Measurements from ENCODE around the gene TBRG1. TPM values are rescaled to one million over a fixed set of nuclear protein-coding genes. Genes with fewer than 3 reads are reported as not detected.

The TBRG1 gene
- total RNA-seq, 1 experiment from 2014 or later, result 22.3 TPM

DNA sequence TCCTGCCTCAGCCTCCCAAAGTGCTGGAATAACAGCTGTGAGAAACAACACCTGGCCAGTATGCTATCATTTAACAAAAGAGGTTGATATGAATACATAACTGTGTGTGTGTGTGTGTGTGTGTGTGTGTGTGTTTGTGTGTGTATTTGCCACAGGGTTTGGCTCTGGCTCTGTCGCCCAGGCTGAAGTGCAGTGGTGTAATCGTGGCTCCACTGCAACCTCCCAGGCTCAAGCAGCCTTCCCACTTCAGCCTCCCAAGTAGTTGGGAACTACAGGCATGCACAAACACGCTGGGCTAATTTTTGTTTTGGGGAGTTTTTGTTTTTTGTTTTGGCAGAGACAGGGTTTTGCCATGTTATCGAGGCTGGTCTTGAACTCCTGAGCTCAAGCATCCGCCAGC is 55.8 kb downstream of the TBRG1 start:
- CTCF ChIA-PET, result no interaction called here
- Histone ChIP-seq H4K20me1 (ENCODE audit: insufficient read depth) (no peaks in the 10 kb centered on the region), H3K27me3 (ENCODE audit: insufficient read depth, low read depth) (no peaks in the 10 kb centered on the region), H3K4me2 (no peak overlapping the region), H3K9me2 (ENCODE audit: insufficient read depth) (no peaks in the 10 kb centered on the region), H3K4me3 (no peak overlapping the region), H3K36me3 (ENCODE audit: low read depth) (no peaks in the 10 kb centered on the region), H2AFZ (no peak overlapping the region), H3K79me2 (ENCODE audit: low read depth) (no peaks in the 10 kb centered on the region), H3K9me3 (ENCODE audit: insufficient read depth, low read depth) (0 out of 2 replicates have a peak, but pooled peaks cover 4% of the 10 kb centered on the region), H3K27ac (no peak overlapping the region), H3K4me1 (replicated peaks; ENCODE audit: insufficient read depth) (peaks cover 10% of the 10 kb centered on the region), H3F3A (ENCODE audit: insufficient read depth, low read depth) (no peaks in the 10 kb centered on the region)
- POLR2A ChIA-PET (ENCODE audit: unreplicated experiment), result no interaction called here
- intact Hi-C loops (cut with micrococcal nuclease; ENCODE audit: unreplicated experiment), result no loop called here
- TF ChIP-seq CTCF (conservative IDR thresholded peaks at IDR 0.05) (no peak), EZH2 (IDR thresholded peaks at IDR 0.05; ENCODE audit: low read depth) (no peak)
- DNase-seq, result no peak
- no TSS peak for BruUV-seq (replicated peaks)

- intact Hi-C loops (cut with micrococcal nuclease; ENCODE audit: unreplicated experiment), result no loop called here
- H3K9me2 ChIP-seq (ENCODE audit: insufficient read depth), result no peaks in the 10 kb centered on the region
- H3K4me3 ChIP-seq, result no peak overlapping the region
- no peaks in the 10 kb centered on the region for H4K20me1 ChIP-seq (ENCODE audit: insufficient read depth)
- no peak overlapping the region for H3K27ac ChIP-seq
- CTCF ChIA-PET, result no interaction called here
- POLR2A ChIA-PET (ENCODE audit: unreplicated experiment), result no interaction called here
- no peaks in the 10 kb centered on the region for H3K4me1 ChIP-seq (replicated peaks; ENCODE audit: insufficient read depth)
- H3F3A ChIP-seq (ENCODE audit: insufficient read depth, low read depth), result no peaks in the 10 kb centered on the region
- no peaks in the 10 kb centered on the region for H3K36me3 ChIP-seq (ENCODE audit: low read depth)
- TF ChIP-seq CTCF (conservative IDR thresholded peaks at IDR 0.05) (no peak), EZH2 (IDR thresholded peaks at IDR 0.05; ENCODE audit: low read depth) (no peak)
- BruUV-seq (replicated peaks), result no TSS peak
- 0 out of 2 replicates have a peak, but pooled peaks cover 4% of the 10 kb centered on the region for H3K9me3 ChIP-seq (ENCODE audit: insufficient read depth, low read depth)
- no peaks in the 10 kb centered on the region for H3K27me3 ChIP-seq (ENCODE audit: insufficient read depth, low read depth)
- no peaks in the 10 kb centered on the region for H3K79me2 ChIP-seq (ENCODE audit: low read depth)
- no peak for DNase-seq
- no peak overlapping the region for H2AFZ ChIP-seq
- H3K4me2 ChIP-seq, result no peak overlapping the region
These were observed 58.8 kb downstream of the TBRG1 start for GRCh38 chr11:124681421-124681820.

- CTCF ChIA-PET, result no interaction called here
- no TSS peak for BruUV-seq (replicated peaks)
These were observed 59.8 kb downstream of the TBRG1 start for GRCh38 chr11:124682443-124682842.

More at GRCh38 chr11:124682443-124682842, 59.8 kb downstream of the TBRG1 start:
- H3K9me2 ChIP-seq (ENCODE audit: insufficient read depth), result no peaks in the 10 kb centered on the region
- intact Hi-C loops (cut with micrococcal nuclease; ENCODE audit: unreplicated experiment), result no loop called here
- H3K4me1 ChIP-seq (replicated peaks; ENCODE audit: insufficient read depth), result no peaks in the 10 kb centered on the region
- TF ChIP-seq EZH2 (IDR thresholded peaks at IDR 0.05; ENCODE audit: low read depth) (no peak), CTCF (conservative IDR thresholded peaks at IDR 0.05) (no peak)
- no peak overlapping the region for H3K4me2 ChIP-seq
- H3F3A ChIP-seq (ENCODE audit: insufficient read depth, low read depth), result no peaks in the 10 kb centered on the region
- POLR2A ChIA-PET (ENCODE audit: unreplicated experiment), result no interaction called here
- no peak overlapping the region for H2AFZ ChIP-seq
- H3K79me2 ChIP-seq (ENCODE audit: low read depth), result no peaks in the 10 kb centered on the region
- no peaks in the 10 kb centered on the region for H3K27me3 ChIP-seq (ENCODE audit: insufficient read depth, low read depth)
- DNase-seq, result no peak
- no peaks in the 10 kb centered on the region for H4K20me1 ChIP-seq (ENCODE audit: insufficient read depth)
- no peaks in the 10 kb centered on the region for H3K36me3 ChIP-seq (ENCODE audit: low read depth)
- no peak overlapping the region for H3K27ac ChIP-seq
- 0 out of 2 replicates have a peak, but pooled peaks cover 4% of the 10 kb centered on the region for H3K9me3 ChIP-seq (ENCODE audit: insufficient read depth, low read depth)
- H3K4me3 ChIP-seq, result no peak overlapping the region

Other genes starting within 250 kb of the TBRG1 start
- gene OR8B2, start 238.4 kb upstream of the TBRG1 start, total RNA-seq (2021), result not detected in 2 replicates
- gene OR8B3, start 223.8 kb upstream of the TBRG1 start, total RNA-seq (2021), result not detected in 2 replicates
- gene OR8B4, start 198.0 kb upstream of the TBRG1 start, total RNA-seq (2021), result not detected in 2 replicates
- gene OR8B8, start 177.2 kb upstream of the TBRG1 start, total RNA-seq (2021), result not detected in 2 replicates
- not detected in 2 replicates for gene OR8B12, start 79.2 kb upstream of the TBRG1 start, total RNA-seq (2021)
- gene OR8A1, start 52.9 kb upstream of the TBRG1 start, total RNA-seq (2021), result not detected in 2 replicates
- not detected in 2 replicates for gene PANX3, start 11.4 kb upstream of the TBRG1 start, total RNA-seq (2021)
- 29.2 and 37.9 TPM in 2 replicates for gene SIAE, start 50.9 kb downstream of the TBRG1 start, total RNA-seq (2021)
- 6.1 and 15.7 TPM in 2 replicates for gene SPA17, start 51.0 kb downstream of the TBRG1 start, total RNA-seq (2021)
- gene NRGN, start 117.1 kb downstream of the TBRG1 start, total RNA-seq (2021), result 6.8 and 10.2 TPM in 2 replicates
- 12.4 and 13.6 TPM in 2 replicates for gene VSIG2, start 129.4 kb downstream of the TBRG1 start, total RNA-seq (2021)
- 13.5 and 15.3 TPM in 2 replicates for gene ESAM, start 139.4 kb downstream of the TBRG1 start, total RNA-seq (2021)
- 16.9 and 18.1 TPM in 2 replicates for gene MSANTD2, start 177.5 kb downstream of the TBRG1 start, total RNA-seq (2021)
- 1.3 and 1.5 TPM in 2 replicates for gene ROBO3, start 242.6 kb downstream of the TBRG1 start, total RNA-seq (2021)

All from PC-9 (cell line).